HCT116 (cell line): Measurements from ENCODE around the gene EGFLAM. TPM values are rescaled to one million over a fixed set of nuclear protein-coding genes. Genes with fewer than 3 reads are reported as not detected.

Experiments
- ATAC-seq: fragments of 200-7000 bp; cut with Tn5 transposase; 2 replicates; pipeline ENCODE4 v1.9.1; 2020; ENCODE audit warnings: mild to moderate bottlenecking, moderate library complexity
- BruUV-seq: library from RNA; stranded (reverse); fragments of 400-500 nt; replicated peaks from 2 replicates; lab custom pipeline; 2021; lab: Mats Ljungman, UMichigan
- CTCF ChIA-PET: fragments of 300-600 bp; sonication (Branson Sonifier 250); formaldehyde crosslinking; loops from one replicate; lab custom pipeline; 2021; ENCODE audit warnings: antibody characterized with exemption; lab: Charles Lee
- POLR2A ChIA-PET: fragments of 300-600, 350-600 bp; sonication (Branson Sonifier 250); formaldehyde crosslinking; loops from one replicate; lab custom pipeline; 2021; ENCODE audit warnings: antibody characterized with exemption; lab: Charles Lee
- RAD21 ChIA-PET, 2 experiments: fragments of 300-600 bp; sonication (Branson Sonifier 250); formaldehyde crosslinking; loops; one replicate each; lab custom pipeline; 2023; ENCODE audit warnings: low total read pairs in 2 of 2; ENCODE audit not compliant: uncharacterized antibody in 2 of 2, unreplicated experiment in 2 of 2, low non-redundant PET in 1 of 2; lab: Charles Lee
- DNase-seq: peaks from one replicate; pipeline ENCODE4 v3.0.0-alpha.2; 2010; ENCODE audit warnings: low read depth, low spot score
- H2AFZ ChIP-seq: fragments of 200-600 bp; shearing (Covaris generic), sonication (generic); 2 replicates; pipeline ENCODE4 v1.6.1; 2017; ENCODE audit warnings: low read depth, mixed run types, mixed read lengths, antibody characterized with exemption, low read length; ENCODE audit not compliant: poor library complexity, severe bottlenecking
- H3K27ac ChIP-seq: 2 replicates; pipeline ENCODE4 v1.5.1; 2012; ENCODE audit warnings: low read depth, low read length
- H3K27me3 ChIP-seq: fragments of 200-600 bp; sonication (generic); 2 replicates; pipeline ENCODE4 v1.6.1; 2016; ENCODE audit warnings: mixed run types, low read length, mixed read lengths; ENCODE audit not compliant: insufficient read depth
- H3K36me3 ChIP-seq, 2 experiments: fragments of 200-500 bp in 1 of 2; fragments of 200-600 bp in 1 of 2; sonication (Bioruptor generic) in 1 of 2; sonication (generic) in 1 of 2; 2 replicates each; pipeline versions ENCODE4 v1.5.1 to v1.6.1; 2014 to 2016; ENCODE audit warnings: low read length in 2 of 2, inconsistent platforms in 1 of 2, mixed read lengths in 1 of 2, mixed run types in 1 of 2; ENCODE audit not compliant: insufficient read depth in 2 of 2, control insufficient read depth in 1 of 2
- H3K4me1 ChIP-seq, 2 experiments: fragments of 200-600 bp in 1 of 2; sonication (generic) in 1 of 2; 2 replicates each; pipeline versions ENCODE4 v1.5.1 to v1.6.1; 2012 to 2017; ENCODE audit warnings: low read length in 2 of 2, inconsistent platforms in 1 of 2, mild to moderate bottlenecking in 1 of 2, mixed read lengths in 1 of 2, mixed run types in 1 of 2, moderate library complexity in 1 of 2; ENCODE audit not compliant: insufficient read depth in 2 of 2, control insufficient read depth in 1 of 2
- H3K4me2 ChIP-seq: fragments of 200-600 bp; sonication (generic); 2 replicates; pipeline ENCODE4 v1.6.1; 2017; ENCODE audit warnings: mixed run types, low read length, mixed read lengths
- H3K4me3 ChIP-seq, 2 experiments: fragments of 200-600 bp in 1 of 2; sonication (generic) in 1 of 2; replicated peaks in 1 of 2; 2 replicates each; pipeline ENCODE4 v1.5.1; 2011 to 2016; ENCODE audit warnings: low read length in 2 of 2, control low read depth in 1 of 2, low read depth in 1 of 2, mild to moderate bottlenecking in 1 of 2, mixed read lengths in 1 of 2, mixed run types in 1 of 2
- H3K79me2 ChIP-seq: fragments of 200-600 bp; sonication (generic); 2 replicates; pipeline ENCODE4 v1.6.1; 2017; ENCODE audit warnings: mild to moderate bottlenecking, mixed run types, low read length, moderate library complexity, mixed read lengths; ENCODE audit not compliant: insufficient read depth
- H3K9ac ChIP-seq: fragments of 200-600 bp; sonication (generic); 2 replicates; pipeline ENCODE4 v1.6.1; 2016; ENCODE audit warnings: low read length, mixed read lengths
- H3K9me2 ChIP-seq: fragments of 200-600 bp; sonication (generic), shearing (Covaris generic); 2 replicates; pipeline ENCODE4 v1.6.1; 2017; ENCODE audit warnings: mixed run types, mild to moderate bottlenecking, moderate library complexity; ENCODE audit not compliant: insufficient read depth
- H3K9me3 ChIP-seq, 2 experiments: fragments of 200-500 bp in 1 of 2; fragments of 200-600 bp in 1 of 2; sonication (Bioruptor generic) in 1 of 2; sonication (generic) in 1 of 2; 2 replicates each; pipeline ENCODE4 v1.6.1; 2014 to 2017; ENCODE audit warnings: low read length in 2 of 2, mixed read lengths in 2 of 2, inconsistent platforms in 1 of 2, low read depth in 1 of 2, mild to moderate bottlenecking in 1 of 2, mixed run types in 1 of 2, moderate library complexity in 1 of 2; ENCODE audit not compliant: control insufficient read depth in 1 of 2, insufficient read depth in 1 of 2
- H4K20me1 ChIP-seq: fragments of 200-600 bp; sonication (generic), shearing (Covaris generic); 2 replicates; pipeline ENCODE4 v1.6.1; 2017; ENCODE audit warnings: mixed run types, mild to moderate bottlenecking, moderate library complexity; ENCODE audit not compliant: insufficient read depth
- CBX3 ChIP-seq: IDR thresholded peaks from 2 replicates; pipeline ENCODE4 v1.6.1; 2012; ENCODE audit warnings: low read depth
- CEBPB ChIP-seq: IDR thresholded peaks from 2 replicates; pipeline ENCODE4 v1.6.1; 2012; ENCODE audit warnings: low read depth
- EGR1 ChIP-seq: IDR thresholded peaks from 2 replicates; pipeline ENCODE4 v1.6.1; 2012; ENCODE audit warnings: low read depth
- EZH2phosphoT487 ChIP-seq: fragments of 200-600 bp; IDR thresholded peaks from 2 replicates; pipeline ENCODE4 v1.6.1; 2018; ENCODE audit warnings: antibody characterized with exemption, borderline replicate concordance
- FOSL1 ChIP-seq: IDR thresholded peaks from 2 replicates; pipeline ENCODE4 v1.6.1; 2012; ENCODE audit warnings: low read depth
- JUND ChIP-seq: IDR thresholded peaks from 2 replicates; pipeline ENCODE4 v1.6.1; 2012
- POLR2A ChIP-seq: IDR thresholded peaks from 2 replicates; pipeline ENCODE4 v1.7.0; 2011; ENCODE audit warnings: borderline replicate concordance; ENCODE audit not compliant: insufficient read depth, insufficient read length; ENCODE audit errors: extremely low read depth
- POLR2AphosphoS5 ChIP-seq: IDR thresholded peaks from 2 replicates; pipeline ENCODE4 v1.6.1; 2011; ENCODE audit warnings: mild to moderate bottlenecking, low read depth, low read length, moderate library complexity
- RAD21 ChIP-seq: IDR thresholded peaks from 2 replicates; pipeline ENCODE4 v1.6.1; 2012; ENCODE audit warnings: low read depth, mild to moderate bottlenecking
- SIN3A ChIP-seq: IDR thresholded peaks from 2 replicates; pipeline ENCODE4 v1.6.1; 2012; ENCODE audit warnings: low read depth
- TCF7L2 ChIP-seq: IDR thresholded peaks from 2 replicates; pipeline ENCODE4 v1.7.0; 2011; ENCODE audit warnings: borderline replicate concordance, inconsistent platforms; ENCODE audit not compliant: insufficient read depth, insufficient read length; ENCODE audit errors: extremely low read depth
- YY1 ChIP-seq: IDR thresholded peaks from 2 replicates; pipeline ENCODE4 v1.6.1; 2011; ENCODE audit warnings: low read length, low read depth, moderate library complexity, mild to moderate bottlenecking; ENCODE audit not compliant: insufficient replicate concordance; ENCODE audit errors: extremely low read depth
- ZFX ChIP-seq: fragments of 450-650 bp; IDR thresholded peaks from 2 replicates; pipeline ENCODE4 v1.6.1; 2017
- intact Hi-C: fragments of 100-400 bp; cut with micrococcal nuclease; formaldehyde crosslinking; loops from 2 replicates; pipeline ENCODE4 v1.10.0; 2022
- total RNA-seq: library from RNA; stranded (reverse); gene quantifications from one replicate; pipeline ENCODE4 v1.2.1, GENCODE V29; 2021; ENCODE audit not compliant: unreplicated experiment
- TF ChIP-seq, protein P1 (sequence below): IDR thresholded peaks from 2 replicates; pipeline ENCODE4 v1.6.1; 2012; ENCODE audit warnings: low read depth
- TF ChIP-seq, protein P2 (sequence below), 3 experiments: fragments of 200-600 bp in 1 of 3; sonication (generic) in 1 of 3; IDR thresholded peaks in 2 of 3; conservative IDR thresholded peaks in 1 of 3; 2 replicates each; pipeline ENCODE4 v1.5.1; 2012 to 2017; ENCODE audit warnings: low read depth in 2 of 3, low read length in 2 of 3, antibody characterized with exemption in 1 of 3, borderline replicate concordance in 1 of 3, control low read depth in 1 of 3, mild to moderate bottlenecking in 1 of 3, mixed read lengths in 1 of 3, mixed run types in 1 of 3, moderate library complexity in 1 of 3; ENCODE audit not compliant: insufficient read depth in 1 of 3
- TF ChIP-seq, protein P3 (sequence below): IDR thresholded peaks from 2 replicates; pipeline ENCODE4 v1.6.1; 2012
- TF ChIP-seq, protein P4 (sequence below): IDR thresholded peaks from 2 replicates; pipeline ENCODE4 v1.6.1; 2011; ENCODE audit warnings: mild to moderate bottlenecking, low read length, moderate library complexity; ENCODE audit not compliant: insufficient replicate concordance; ENCODE audit errors: extremely low read depth
- TF ChIP-seq, protein P5 (sequence below): IDR thresholded peaks from 2 replicates; pipeline ENCODE4 v1.6.1; 2012

The EGFLAM gene
- total RNA-seq, 1 experiment from 2014 or later, result not detected

DNA sequence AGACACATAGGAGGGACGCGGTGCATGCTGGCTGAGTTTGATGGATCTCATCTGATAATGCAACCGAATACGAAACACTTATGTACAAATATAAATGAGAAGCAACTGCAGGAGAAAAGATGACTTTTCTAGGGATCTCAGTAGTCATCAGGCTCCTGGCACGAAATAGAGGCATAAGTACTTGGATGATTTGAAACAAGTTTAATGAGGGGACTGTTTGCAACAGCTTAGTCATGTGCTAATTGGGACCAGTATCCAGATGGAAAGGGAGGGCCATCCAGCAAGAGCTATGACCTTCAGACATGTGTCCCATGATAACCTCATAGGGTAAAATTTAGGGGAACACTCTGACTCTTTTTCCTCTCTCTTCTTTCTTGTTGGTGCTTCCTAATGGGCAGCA is 123.0 kb downstream of the EGFLAM start:
- H3K4me3 ChIP-seq, result no peak overlapping the region
- H2AFZ ChIP-seq, result no peak overlapping the region
- TF ChIP-seq ZFX, result no peak
- TF ChIP-seq TCF7L2, result no peak
- no peak for TF ChIP-seq POLR2AphosphoS5
- TF ChIP-seq, protein P1, sequence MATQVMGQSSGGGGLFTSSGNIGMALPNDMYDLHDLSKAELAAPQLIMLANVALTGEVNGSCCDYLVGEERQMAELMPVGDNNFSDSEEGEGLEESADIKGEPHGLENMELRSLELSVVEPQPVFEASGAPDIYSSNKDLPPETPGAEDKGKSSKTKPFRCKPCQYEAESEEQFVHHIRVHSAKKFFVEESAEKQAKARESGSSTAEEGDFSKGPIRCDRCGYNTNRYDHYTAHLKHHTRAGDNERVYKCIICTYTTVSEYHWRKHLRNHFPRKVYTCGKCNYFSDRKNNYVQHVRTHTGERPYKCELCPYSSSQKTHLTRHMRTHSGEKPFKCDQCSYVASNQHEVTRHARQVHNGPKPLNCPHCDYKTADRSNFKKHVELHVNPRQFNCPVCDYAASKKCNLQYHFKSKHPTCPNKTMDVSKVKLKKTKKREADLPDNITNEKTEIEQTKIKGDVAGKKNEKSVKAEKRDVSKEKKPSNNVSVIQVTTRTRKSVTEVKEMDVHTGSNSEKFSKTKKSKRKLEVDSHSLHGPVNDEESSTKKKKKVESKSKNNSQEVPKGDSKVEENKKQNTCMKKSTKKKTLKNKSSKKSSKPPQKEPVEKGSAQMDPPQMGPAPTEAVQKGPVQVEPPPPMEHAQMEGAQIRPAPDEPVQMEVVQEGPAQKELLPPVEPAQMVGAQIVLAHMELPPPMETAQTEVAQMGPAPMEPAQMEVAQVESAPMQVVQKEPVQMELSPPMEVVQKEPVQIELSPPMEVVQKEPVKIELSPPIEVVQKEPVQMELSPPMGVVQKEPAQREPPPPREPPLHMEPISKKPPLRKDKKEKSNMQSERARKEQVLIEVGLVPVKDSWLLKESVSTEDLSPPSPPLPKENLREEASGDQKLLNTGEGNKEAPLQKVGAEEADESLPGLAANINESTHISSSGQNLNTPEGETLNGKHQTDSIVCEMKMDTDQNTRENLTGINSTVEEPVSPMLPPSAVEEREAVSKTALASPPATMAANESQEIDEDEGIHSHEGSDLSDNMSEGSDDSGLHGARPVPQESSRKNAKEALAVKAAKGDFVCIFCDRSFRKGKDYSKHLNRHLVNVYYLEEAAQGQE, result no peak
- TF ChIP-seq JUND, result no peak
- TF ChIP-seq, protein P2, sequence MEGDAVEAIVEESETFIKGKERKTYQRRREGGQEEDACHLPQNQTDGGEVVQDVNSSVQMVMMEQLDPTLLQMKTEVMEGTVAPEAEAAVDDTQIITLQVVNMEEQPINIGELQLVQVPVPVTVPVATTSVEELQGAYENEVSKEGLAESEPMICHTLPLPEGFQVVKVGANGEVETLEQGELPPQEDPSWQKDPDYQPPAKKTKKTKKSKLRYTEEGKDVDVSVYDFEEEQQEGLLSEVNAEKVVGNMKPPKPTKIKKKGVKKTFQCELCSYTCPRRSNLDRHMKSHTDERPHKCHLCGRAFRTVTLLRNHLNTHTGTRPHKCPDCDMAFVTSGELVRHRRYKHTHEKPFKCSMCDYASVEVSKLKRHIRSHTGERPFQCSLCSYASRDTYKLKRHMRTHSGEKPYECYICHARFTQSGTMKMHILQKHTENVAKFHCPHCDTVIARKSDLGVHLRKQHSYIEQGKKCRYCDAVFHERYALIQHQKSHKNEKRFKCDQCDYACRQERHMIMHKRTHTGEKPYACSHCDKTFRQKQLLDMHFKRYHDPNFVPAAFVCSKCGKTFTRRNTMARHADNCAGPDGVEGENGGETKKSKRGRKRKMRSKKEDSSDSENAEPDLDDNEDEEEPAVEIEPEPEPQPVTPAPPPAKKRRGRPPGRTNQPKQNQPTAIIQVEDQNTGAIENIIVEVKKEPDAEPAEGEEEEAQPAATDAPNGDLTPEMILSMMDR (IDR thresholded peaks at IDR 0.05 in 2 of 3, conservative IDR thresholded peaks at IDR 0.05 in 1 of 3; ENCODE audit: borderline replicate concordance in 1 of 3, insufficient read depth in 1 of 3, low read depth in 2 of 3, low read length in 2 of 3), result no peak
- no peak for TF ChIP-seq CBX3
- TF ChIP-seq POLR2A, result no peak
- TF ChIP-seq RAD21, result no peak
- no peak for TF ChIP-seq EGR1
- no peak for TF ChIP-seq YY1
- no peak for TF ChIP-seq CEBPB
- no peak for TF ChIP-seq FOSL1
- TF ChIP-seq SIN3A, result no peak
- TF ChIP-seq, protein P3, sequence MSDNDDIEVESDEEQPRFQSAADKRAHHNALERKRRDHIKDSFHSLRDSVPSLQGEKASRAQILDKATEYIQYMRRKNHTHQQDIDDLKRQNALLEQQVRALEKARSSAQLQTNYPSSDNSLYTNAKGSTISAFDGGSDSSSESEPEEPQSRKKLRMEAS, result no peak
- TF ChIP-seq, protein P4, sequence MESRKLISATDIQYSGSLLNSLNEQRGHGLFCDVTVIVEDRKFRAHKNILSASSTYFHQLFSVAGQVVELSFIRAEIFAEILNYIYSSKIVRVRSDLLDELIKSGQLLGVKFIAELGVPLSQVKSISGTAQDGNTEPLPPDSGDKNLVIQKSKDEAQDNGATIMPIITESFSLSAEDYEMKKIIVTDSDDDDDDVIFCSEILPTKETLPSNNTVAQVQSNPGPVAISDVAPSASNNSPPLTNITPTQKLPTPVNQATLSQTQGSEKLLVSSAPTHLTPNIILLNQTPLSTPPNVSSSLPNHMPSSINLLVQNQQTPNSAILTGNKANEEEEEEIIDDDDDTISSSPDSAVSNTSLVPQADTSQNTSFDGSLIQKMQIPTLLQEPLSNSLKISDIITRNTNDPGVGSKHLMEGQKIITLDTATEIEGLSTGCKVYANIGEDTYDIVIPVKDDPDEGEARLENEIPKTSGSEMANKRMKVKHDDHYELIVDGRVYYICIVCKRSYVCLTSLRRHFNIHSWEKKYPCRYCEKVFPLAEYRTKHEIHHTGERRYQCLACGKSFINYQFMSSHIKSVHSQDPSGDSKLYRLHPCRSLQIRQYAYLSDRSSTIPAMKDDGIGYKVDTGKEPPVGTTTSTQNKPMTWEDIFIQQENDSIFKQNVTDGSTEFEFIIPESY, result no peak
- TF ChIP-seq EZH2phosphoT487, result no peak
- TF ChIP-seq, protein P5, sequence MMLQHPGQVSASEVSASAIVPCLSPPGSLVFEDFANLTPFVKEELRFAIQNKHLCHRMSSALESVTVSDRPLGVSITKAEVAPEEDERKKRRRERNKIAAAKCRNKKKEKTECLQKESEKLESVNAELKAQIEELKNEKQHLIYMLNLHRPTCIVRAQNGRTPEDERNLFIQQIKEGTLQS, result no peak
- BruUV-seq, result no TSS peak
- no peak overlapping the region for H3K4me2 ChIP-seq
- H3K27me3 ChIP-seq, result peaks cover 21% of the 10 kb centered on the region; the same call in 1 of the 2 replicates
- no peak for ATAC-seq
- no peaks in the 10 kb centered on the region for H3K9me3 ChIP-seq
- no peak for DNase-seq
- H3K9me2 ChIP-seq, result no peaks in the 10 kb centered on the region
- H3K36me3 ChIP-seq, result no peaks in the 10 kb centered on the region
- intact Hi-C loops, result no loop called here
- H4K20me1 ChIP-seq, result no peaks in the 10 kb centered on the region
- no peak overlapping the region for H3K9ac ChIP-seq
- no peaks in the 10 kb centered on the region for H3K79me2 ChIP-seq
- POLR2A ChIA-PET, result no interaction called here
- RAD21 ChIA-PET, result no interaction called here
- H3K4me1 ChIP-seq, result no peaks in the 10 kb centered on the region
- H3K27ac ChIP-seq, result no peak overlapping the region
- CTCF ChIA-PET, result interaction anchor here (1.1 to 3.4 kb wide), 2 partner anchors 116 to 429 kb away, joined by 3 to 28 read pairs; no protein-coding TSS in a partner anchor
